Heart right ventricle (tissue), 16 donors: Measurements from ENCODE around the gene PRKAG2. TPM values are rescaled to one million over a fixed set of nuclear protein-coding genes. Genes with fewer than 3 reads are reported as not detected.

Source experiments
- ATAC-seq, 8 donors: fragments of 200-7000 bp; cut with Tn5 transposase; one replicate each; pipeline ENCODE4 v1.9.1; 2020; ENCODE audit warnings: mild to moderate bottlenecking in 8 of 8, moderate library complexity in 8 of 8, moderate number of reproducible peaks in 1 of 8
- DNase-seq, 2 donors: peaks; one replicate each; pipeline ENCODE4 v3.0.0-alpha.2; 2020
- H3K27ac ChIP-seq, 10 donors: fragments of 200-600 bp; sonication (generic) in 2 of 10; one replicate each; pipeline versions ENCODE4 v1.5.0 to v1.8.0; 2020 to 2022; ENCODE audit warnings: mild to moderate bottlenecking in 3 of 10
- H3K27me3 ChIP-seq, 7 donors: fragments of 200-600 bp; one replicate each; pipeline ENCODE4 v1.8.0; 2021 to 2022; ENCODE audit warnings: mild to moderate bottlenecking in 2 of 7
- H3K36me3 ChIP-seq, 9 donors: fragments of 200-600 bp; sonication (generic) in 1 of 9; one replicate each; pipeline versions ENCODE4 v1.5.0 to v1.8.0; 2020 to 2022; ENCODE audit warnings: mild to moderate bottlenecking in 2 of 9
- H3K4me1 ChIP-seq, 9 donors: fragments of 200-600 bp; sonication (generic) in 1 of 9; one replicate each; pipeline versions ENCODE4 v1.5.0 to v1.8.0; 2020 to 2022; ENCODE audit warnings: mild to moderate bottlenecking in 4 of 9
- H3K4me3 ChIP-seq, 10 donors: fragments of 200-600 bp; sonication (generic) in 2 of 10; one replicate each; pipeline versions ENCODE4 v1.5.0 to v1.8.0; 2020 to 2022; ENCODE audit warnings: mild to moderate bottlenecking in 7 of 10, moderate library complexity in 2 of 10
- H3K9me3 ChIP-seq, 11 donors: fragments of 200-600 bp in 10 of 11; sonication (generic) in 2 of 11; one replicate each; pipeline versions ENCODE4 v1.5.0 to v1.8.0; 2013 to 2022; ENCODE audit warnings: mild to moderate bottlenecking in 2 of 11, control low read depth in 1 of 11, moderate library complexity in 1 of 11
- WGBS, 2 donors: extraction: QIAGEN DNeasy Blood & Tissue Kit; methylation state at CpG; one replicate each; pipeline ENCODE4 v1.1.7; 2013; ENCODE audit warnings: inconsistent platforms in 1 of 2; 5-methylcytosine and 5-hydroxymethylcytosine counted together
- intact Hi-C, 10 donors: fragments of 100-400 bp; cut with DNase I; formaldehyde crosslinking; loops; one replicate each; pipeline versions ENCODE4 v1.11.1 to v1.14.2; 2022
- polyA plus RNA-seq, 2 donors: library from polyadenylated mRNA; stranded (reverse); fragments of 200-250 nt; gene quantifications; one replicate each; pipeline ENCODE4 v1.2.3, GENCODE V29; 2013
- total RNA-seq, 10 donors: library from RNA; stranded (reverse); fragmentation: NEBNext Ultra II Directional in 3 of 10; extraction: Animal tissue kit (Norgen Biotek cat#: 25700) in 3 of 10; gene quantifications; one replicate each; pipeline versions ENCODE4 v1.2.1 to v1.2.4, GENCODE V29; 2021 to 2023
- TF ChIP-seq, protein P1 (sequence below), 9 donors: fragments of 200-600 bp; sonication (generic) in 2 of 9; IDR thresholded peaks; one replicate each; pipeline versions ENCODE4 v1.5.0 to v1.8.0; 2021 to 2022; ENCODE audit warnings: antibody characterized with exemption in 9 of 9, mild to moderate bottlenecking in 5 of 9, moderate library complexity in 1 of 9
- donor health status: Arrhythmogenic right ventricular cardiomyopathy.
- donor health status: ischemic (EF 13 %, LVEDD 7.1; RV severe dilation, severe dysfunction).
- donor health status: healthy with polysubstance abuse.
- donor health status: DM: no; HTN: yes; CAD: no.
- donor health status: DM: no; HTN: no; CAD: no.
- donor health status: ischemic (EF 25% LVEDD 6.9; RV normal size, moderate dysfunction).
- donor health status: ischemic (EF 25% LVEDD 5.7; RV mildly dilated, moderate dysfunction).
- donor health status: healthy.
- donor health status: DM: yes; HTN: yes; CAD: no.
- donor health status: Ischemic cardiomyopathy.
- donor health status: ischemic (EF 35%, LVEDD 5.7; RV mildly dilated, moderate dysfunction).
- donor health status: nonischemic (EF 11% LVEDD 7.7; RV severe dilation, severe dysfunction).
- donor health status: DM: yes; HTN: yes; CAD: no.
- donor health status: PGD.
- donor health status: ischemic (EF 29% LVEDD 5.4; RV normal size, mild dysfunction).
- donor health status: nonischemic (EF 23%, LVEDD 6.1; RV moderate dilation, normal function).

Gene PRKAG2
- total and polyA plus RNA-seq, 12 donors: 52.4 to 156 (median 114) TPM

DNA sequence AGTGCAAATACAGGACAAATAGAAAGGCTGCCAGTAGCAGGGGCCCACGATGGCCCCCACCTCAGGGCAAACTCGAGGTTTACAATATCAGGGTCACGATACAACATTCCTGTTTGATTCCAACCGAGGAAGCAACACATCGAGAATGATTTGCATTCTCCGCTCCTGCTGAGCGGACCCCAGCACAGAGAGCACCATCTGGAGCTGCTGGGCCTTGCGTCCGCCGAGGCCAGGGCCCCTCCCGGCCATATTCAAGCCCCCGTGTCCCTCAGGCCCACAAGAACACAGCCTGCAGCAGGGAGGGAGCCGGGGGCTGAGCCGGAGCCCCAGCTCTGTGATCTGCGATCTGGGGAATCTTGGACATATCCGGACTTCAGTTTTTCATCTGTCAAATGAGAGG is 84.3 kb downstream of the PRKAG2 start:
- no peak for ATAC-seq
- intact Hi-C loops: no loop called here

DNA sequence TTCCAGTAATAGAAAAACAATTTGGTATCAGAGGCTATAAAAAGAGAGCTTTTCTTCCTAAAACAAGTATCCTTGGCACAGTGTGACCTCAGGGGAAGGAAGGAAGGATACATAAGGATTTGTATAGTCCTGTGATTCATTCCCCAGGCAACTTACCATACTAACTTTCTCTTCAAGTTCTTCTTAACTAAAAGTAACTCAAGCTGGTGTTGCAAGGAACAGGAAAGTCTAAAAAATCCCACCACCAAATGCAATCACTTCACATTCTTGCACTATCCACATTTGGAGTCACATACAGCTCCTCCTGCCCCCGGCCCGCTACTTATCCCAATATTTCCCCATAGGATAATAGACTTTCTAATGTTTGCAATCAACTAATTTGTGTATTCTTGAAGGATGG is 84.8 kb downstream of the PRKAG2 start:
- TF ChIP-seq, protein P1, sequence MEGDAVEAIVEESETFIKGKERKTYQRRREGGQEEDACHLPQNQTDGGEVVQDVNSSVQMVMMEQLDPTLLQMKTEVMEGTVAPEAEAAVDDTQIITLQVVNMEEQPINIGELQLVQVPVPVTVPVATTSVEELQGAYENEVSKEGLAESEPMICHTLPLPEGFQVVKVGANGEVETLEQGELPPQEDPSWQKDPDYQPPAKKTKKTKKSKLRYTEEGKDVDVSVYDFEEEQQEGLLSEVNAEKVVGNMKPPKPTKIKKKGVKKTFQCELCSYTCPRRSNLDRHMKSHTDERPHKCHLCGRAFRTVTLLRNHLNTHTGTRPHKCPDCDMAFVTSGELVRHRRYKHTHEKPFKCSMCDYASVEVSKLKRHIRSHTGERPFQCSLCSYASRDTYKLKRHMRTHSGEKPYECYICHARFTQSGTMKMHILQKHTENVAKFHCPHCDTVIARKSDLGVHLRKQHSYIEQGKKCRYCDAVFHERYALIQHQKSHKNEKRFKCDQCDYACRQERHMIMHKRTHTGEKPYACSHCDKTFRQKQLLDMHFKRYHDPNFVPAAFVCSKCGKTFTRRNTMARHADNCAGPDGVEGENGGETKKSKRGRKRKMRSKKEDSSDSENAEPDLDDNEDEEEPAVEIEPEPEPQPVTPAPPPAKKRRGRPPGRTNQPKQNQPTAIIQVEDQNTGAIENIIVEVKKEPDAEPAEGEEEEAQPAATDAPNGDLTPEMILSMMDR (IDR thresholded peaks at IDR 0.05): no peak
- Histone ChIP-seq H3K4me1 (peaks cover 0 to 52% (median 10%) of the 10 kb centered on the region in 9 donors), H3K4me3 (no peak overlapping the region), H3K27ac (no peak overlapping the region), H3K9me3 (no peaks in the 10 kb centered on the region), H3K27me3 (no peaks in the 10 kb centered on the region), H3K36me3 (no peaks in the 10 kb centered on the region)
- DNase-seq: no peak
- ATAC-seq: no peak
- WGBS, 2 donors: 88 to 93% methylated on average over 2 of the region's 2 CpGs
- intact Hi-C loops: no loop called here

More for the DNA sequence above, 84.3 kb downstream of the PRKAG2 start:
- no peak overlapping the region for H3K27ac ChIP-seq
- no peaks in the 10 kb centered on the region for H3K9me3 ChIP-seq
- no peaks in the 10 kb centered on the region for H3K27me3 ChIP-seq
- DNase-seq: no peak
- H3K4me1 ChIP-seq: peaks cover 0 to 57% (median 10%) of the 10 kb centered on the region in 9 donors
- TF ChIP-seq, protein P1 (IDR thresholded peaks at IDR 0.05): no peak
- no peak overlapping the region for H3K4me3 ChIP-seq
- WGBS, 2 donors: 77 to 81% methylated on average over 16 of the region's 16 CpGs
- no peaks in the 10 kb centered on the region for H3K36me3 ChIP-seq

DNA sequence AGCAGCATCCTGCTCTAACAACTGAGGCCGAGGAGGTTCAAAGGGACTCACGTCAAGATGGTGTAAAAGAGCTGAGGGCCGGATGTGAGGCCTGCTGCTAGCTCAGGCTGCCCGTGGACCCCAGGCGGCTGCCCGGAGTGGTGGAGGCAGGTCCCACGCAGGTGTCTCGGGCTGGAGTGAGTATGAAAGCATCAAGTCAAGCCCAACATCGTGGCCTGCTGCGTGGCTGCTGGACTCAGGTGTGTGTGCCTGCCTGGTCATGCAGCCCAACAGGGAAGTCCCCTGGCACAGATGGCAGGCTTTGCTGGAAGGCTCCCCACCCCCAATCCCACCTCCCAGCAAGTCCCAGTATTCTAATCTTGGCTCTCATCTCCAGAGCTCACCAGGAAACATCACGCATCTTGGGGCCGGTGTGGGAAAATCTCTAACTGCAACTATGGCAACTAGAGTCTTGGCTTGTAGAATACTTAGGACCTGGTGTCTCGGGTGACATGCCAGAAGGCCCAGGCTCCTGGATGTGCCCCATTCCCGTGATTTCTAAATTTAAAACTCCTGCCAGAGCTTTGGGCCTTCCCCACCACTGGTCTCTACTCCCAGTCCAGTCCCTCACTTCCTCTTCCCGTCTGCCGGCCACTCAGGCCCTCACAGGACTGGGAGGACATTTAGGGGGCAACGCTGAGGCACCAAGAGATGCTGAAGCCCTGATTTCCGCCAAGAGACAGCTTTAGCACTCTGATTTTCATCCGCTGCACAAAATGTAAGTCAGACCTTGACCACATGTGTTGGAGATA is 85.9 kb downstream of the PRKAG2 start:
- no peak for DNase-seq

DNA sequence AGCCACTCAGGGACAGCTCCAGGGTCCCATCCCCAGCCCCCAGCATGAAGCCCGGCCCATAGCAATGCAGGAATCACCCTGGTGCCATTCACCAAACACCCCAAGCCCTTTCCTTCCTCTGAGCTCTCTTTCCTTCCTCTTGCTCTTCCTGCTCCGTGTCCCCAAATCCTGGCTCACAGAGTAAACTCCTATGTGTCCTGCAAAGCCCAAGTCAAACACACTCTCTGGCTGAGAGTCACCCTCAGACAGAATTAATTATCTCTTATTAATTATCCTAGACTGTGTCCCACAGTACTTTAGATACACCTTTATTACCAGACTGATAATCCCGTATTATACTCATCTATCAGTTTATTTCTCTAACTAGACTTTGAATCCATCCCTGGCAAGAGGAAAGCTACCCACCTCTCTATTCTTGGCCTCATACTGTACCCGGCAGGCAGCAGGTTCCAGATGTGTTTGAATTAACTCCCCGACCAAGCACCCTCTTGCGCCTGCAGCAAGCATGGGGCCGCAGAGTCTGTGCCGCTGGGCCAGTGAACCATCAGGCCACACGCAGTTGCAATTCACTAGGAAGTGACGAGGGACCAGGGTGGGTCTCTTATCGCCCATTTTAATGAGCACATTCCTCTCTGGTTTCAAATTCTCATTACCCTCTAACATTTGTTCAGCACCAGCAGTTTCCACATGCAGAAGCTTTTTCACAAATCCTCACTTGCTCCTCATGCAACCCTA is 86.7 kb downstream of the PRKAG2 start:
- TF ChIP-seq, protein P1 (IDR thresholded peaks at IDR 0.05): no peak
- no peaks in the 10 kb centered on the region for H3K9me3 ChIP-seq
- no peaks in the 10 kb centered on the region for H3K27me3 ChIP-seq
- ATAC-seq (no peak), DNase-seq (no peak)
- no peak overlapping the region for H3K27ac ChIP-seq
- intact Hi-C loops: no loop called here
- peaks cover 0 to 35% (median 0%) of the 10 kb centered on the region in 9 donors for H3K4me1 ChIP-seq
- H3K36me3 ChIP-seq: no peaks in the 10 kb centered on the region
- 91 to 94% methylated on average over 11 of the region's 11 CpGs for WGBS, 2 donors
- H3K4me3 ChIP-seq: no peak overlapping the region

More for the DNA sequence above, 85.9 kb downstream of the PRKAG2 start:
- H3K4me3 ChIP-seq: no peak overlapping the region
- no peaks in the 10 kb centered on the region for H3K9me3 ChIP-seq
- no peak overlapping the region for H3K27ac ChIP-seq
- H3K4me1 ChIP-seq: peaks cover 0 to 41% (median under 1%) of the 10 kb centered on the region in 9 donors
- H3K27me3 ChIP-seq: no peaks in the 10 kb centered on the region
- TF ChIP-seq, protein P1 (IDR thresholded peaks at IDR 0.05): no peak
- no peaks in the 10 kb centered on the region for H3K36me3 ChIP-seq
- no peak for ATAC-seq
- intact Hi-C loops: no loop called here
- 85 to 86% methylated on average over 19 of the region's 19 CpGs for WGBS, 2 donors
